ENCODE data around the gene SLC15A5.

DNA sequence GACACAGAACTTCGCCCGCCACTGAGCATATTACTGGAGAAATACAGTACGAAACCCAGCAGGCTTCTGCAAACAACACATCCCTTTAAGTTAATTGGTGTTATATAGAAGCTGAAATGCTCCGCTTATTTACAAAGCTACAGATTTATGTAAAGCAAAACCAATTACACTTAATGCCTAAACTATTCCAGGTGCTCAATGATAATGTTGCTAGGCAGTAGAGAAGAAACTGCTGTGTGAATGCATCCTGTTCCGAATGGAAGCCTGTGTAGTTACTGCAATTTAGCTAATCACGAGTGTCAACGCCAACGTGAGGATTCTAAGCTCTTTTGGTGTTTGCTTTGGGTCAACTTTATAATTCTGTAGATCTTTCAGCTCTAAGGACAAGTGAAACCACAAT, 89.8 kb downstream of the SLC15A5 start:
- TF ChIP-seq, protein P1, sequence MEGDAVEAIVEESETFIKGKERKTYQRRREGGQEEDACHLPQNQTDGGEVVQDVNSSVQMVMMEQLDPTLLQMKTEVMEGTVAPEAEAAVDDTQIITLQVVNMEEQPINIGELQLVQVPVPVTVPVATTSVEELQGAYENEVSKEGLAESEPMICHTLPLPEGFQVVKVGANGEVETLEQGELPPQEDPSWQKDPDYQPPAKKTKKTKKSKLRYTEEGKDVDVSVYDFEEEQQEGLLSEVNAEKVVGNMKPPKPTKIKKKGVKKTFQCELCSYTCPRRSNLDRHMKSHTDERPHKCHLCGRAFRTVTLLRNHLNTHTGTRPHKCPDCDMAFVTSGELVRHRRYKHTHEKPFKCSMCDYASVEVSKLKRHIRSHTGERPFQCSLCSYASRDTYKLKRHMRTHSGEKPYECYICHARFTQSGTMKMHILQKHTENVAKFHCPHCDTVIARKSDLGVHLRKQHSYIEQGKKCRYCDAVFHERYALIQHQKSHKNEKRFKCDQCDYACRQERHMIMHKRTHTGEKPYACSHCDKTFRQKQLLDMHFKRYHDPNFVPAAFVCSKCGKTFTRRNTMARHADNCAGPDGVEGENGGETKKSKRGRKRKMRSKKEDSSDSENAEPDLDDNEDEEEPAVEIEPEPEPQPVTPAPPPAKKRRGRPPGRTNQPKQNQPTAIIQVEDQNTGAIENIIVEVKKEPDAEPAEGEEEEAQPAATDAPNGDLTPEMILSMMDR (IDR thresholded peaks at IDR 0.05; ENCODE audit: low read length): no peak
- TF ChIP-seq EZH2phosphoT487 (IDR thresholded peaks at IDR 0.05; ENCODE audit: low read length) (no peak), EZH2 (optimal IDR thresholded peaks at IDR 0.05; ENCODE audit: low read depth, low read length) (no peak)

All from MM.1S (cell line).